ENCODE measurements around the gene CMPK2. TPM values are rescaled to one million over a fixed set of nuclear protein-coding genes. Genes with fewer than 3 reads are reported as not detected.

CMPK2 gene
- total RNA-seq, 1 experiment from 2014 or later: 0.80 TPM

DNA sequence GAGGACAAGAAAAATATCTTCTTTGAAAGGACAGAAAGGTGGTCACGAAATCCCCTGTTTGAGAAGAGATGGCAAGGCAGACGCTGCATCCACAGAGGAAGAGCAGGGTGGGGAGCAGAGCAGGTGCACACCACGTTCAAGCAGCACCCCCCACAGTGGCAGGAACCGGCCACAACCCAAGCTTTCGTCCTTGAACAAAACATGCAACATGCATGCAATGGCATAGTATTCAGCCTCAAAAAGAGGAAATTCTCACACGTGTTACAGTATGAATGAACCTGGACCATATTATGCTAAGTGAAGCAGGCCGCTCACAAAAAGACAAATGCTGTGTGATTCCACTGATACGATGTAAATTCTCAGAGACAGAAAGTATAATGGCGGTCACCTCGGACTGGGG lies 51.4 kb downstream of the CMPK2 start:
- in situ Hi-C loops (cut with HindIII; ENCODE audit: low pct_unique_long_range_greater_than_20kb, low sequenced_read_pairs) (no loop called here), intact Hi-C loops (cut with micrococcal nuclease; ENCODE audit: unreplicated experiment) (no loop called here)
- H3K27ac ChIP-seq (ENCODE audit: low read length): no peak overlapping the region
- ChIA-PET POLR2A (no interaction called here), CTCF (no interaction called here)
- H3K4me3 ChIP-seq (ENCODE audit: low read depth in 2 of 2, low read length in 2 of 2): no peak overlapping the region
- no TSS peak for BruUV-seq (replicated peaks)
- H3K4me1 ChIP-seq (ENCODE audit: control insufficient read depth, insufficient read depth, low read length): no peaks in the 10 kb centered on the region
- TF ChIP-seq REST (IDR thresholded peaks at IDR 0.05; ENCODE audit: insufficient read depth in 1 of 2, low read depth in 2 of 2, low read length in 1 of 2) (no peak), TCF7L2 (IDR thresholded peaks at IDR 0.05; ENCODE audit: low read depth, low read length) (no peak), CTCF (IDR thresholded peaks at IDR 0.05) (no peak), POLR2AphosphoS5 (IDR thresholded peaks at IDR 0.05; ENCODE audit: low read depth, low read length) (no peak), SIN3A (IDR thresholded peaks at IDR 0.05; ENCODE audit: borderline replicate concordance, insufficient read depth, low read depth, low read length) (no peak)
- ATAC-seq: no peak
- H3K27me3 ChIP-seq (ENCODE audit: control insufficient read depth, insufficient read depth, low read length): no peaks in the 10 kb centered on the region
- no peaks in the 10 kb centered on the region for H3K9me3 ChIP-seq (ENCODE audit: control insufficient read depth, insufficient read depth, low read depth, low read length)
- H3K36me3 ChIP-seq (ENCODE audit: control insufficient read depth, insufficient read depth, low read length): no peaks in the 10 kb centered on the region
- DNase-seq (ENCODE audit: low read depth, low spot score): no peak

DNA sequence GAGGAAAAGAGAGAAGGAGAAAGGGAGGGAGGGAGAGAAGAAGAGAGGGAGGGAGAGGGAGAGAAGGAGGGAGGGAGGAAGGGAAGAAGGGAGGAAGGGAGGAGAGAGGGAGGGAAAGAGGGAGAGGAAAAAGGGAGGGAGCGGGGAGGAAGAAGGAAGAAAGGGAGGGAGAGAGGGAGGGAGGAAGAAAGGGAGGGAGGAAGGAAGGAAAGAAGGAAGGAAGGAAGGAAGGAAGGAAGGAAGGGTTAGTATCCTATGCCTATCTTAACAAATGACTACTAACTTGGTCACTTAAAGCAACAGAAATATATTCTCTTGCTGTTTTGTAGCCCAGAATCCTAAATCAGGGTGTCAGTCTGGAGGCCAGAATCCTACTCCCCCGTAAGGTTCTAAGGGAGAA lies 52.1 kb downstream of the CMPK2 start:
- Histone ChIP-seq H3K4me3 (ENCODE audit: low read depth in 2 of 2, low read length in 2 of 2) (no peak overlapping the region), H3K36me3 (ENCODE audit: control insufficient read depth, insufficient read depth, low read length) (no peaks in the 10 kb centered on the region), H3K27me3 (ENCODE audit: control insufficient read depth, insufficient read depth, low read length) (no peaks in the 10 kb centered on the region), H3K27ac (ENCODE audit: low read length) (no peak overlapping the region), H3K4me1 (ENCODE audit: control insufficient read depth, insufficient read depth, low read length) (no peaks in the 10 kb centered on the region), H3K9me3 (ENCODE audit: control insufficient read depth, insufficient read depth, low read depth, low read length) (no peaks in the 10 kb centered on the region)
- ChIA-PET POLR2A (no interaction called here), CTCF (no interaction called here)
- BruUV-seq (replicated peaks): no TSS peak
- intact Hi-C loops (cut with micrococcal nuclease; ENCODE audit: unreplicated experiment): no loop called here
- DNase-seq (ENCODE audit: low read depth, low spot score) (no peak), ATAC-seq (no peak)
- in situ Hi-C loops (cut with HindIII; ENCODE audit: low pct_unique_long_range_greater_than_20kb, low sequenced_read_pairs): no loop called here
- TF ChIP-seq REST (IDR thresholded peaks at IDR 0.05; ENCODE audit: insufficient read depth in 1 of 2, low read depth in 2 of 2, low read length in 1 of 2): no peak
- TF ChIP-seq POLR2AphosphoS5 (IDR thresholded peaks at IDR 0.05; ENCODE audit: low read depth, low read length): no peak
- TF ChIP-seq SIN3A (IDR thresholded peaks at IDR 0.05; ENCODE audit: borderline replicate concordance, insufficient read depth, low read depth, low read length): no peak
- TF ChIP-seq CTCF (IDR thresholded peaks at IDR 0.05): no peak
- no peak for TF ChIP-seq TCF7L2 (IDR thresholded peaks at IDR 0.05; ENCODE audit: low read depth, low read length)

Measured in Panc1 (cell line).